A673 (cell line): ENCODE data around the gene SUMO2. TPM values are rescaled to one million over a fixed set of nuclear protein-coding genes. Genes with fewer than 3 reads are reported as not detected.

Source experiments
- BruUV-seq: library from RNA; stranded (reverse); fragments of 400-500 nt; replicated peaks from 2 replicates; lab custom pipeline; 2021; lab: Mats Ljungman, UMichigan
- CTCF ChIA-PET: fragments of 300-600 bp; sonication (Branson Sonifier 250); formaldehyde crosslinking; loops from one replicate; lab custom pipeline; 2022; ENCODE audit warnings: antibody characterized with exemption; lab: Charles Lee
- POLR2A ChIA-PET: fragments of 300-600 bp; sonication (Branson Sonifier 250); formaldehyde crosslinking; loops from one replicate; lab custom pipeline; 2022; ENCODE audit warnings: antibody characterized with exemption; ENCODE audit not compliant: low non-redundant PET; lab: Charles Lee
- DNase-seq: peaks from one replicate; pipeline ENCODE4 v3.0.0-alpha.2; 2015; ENCODE audit warnings: low spot score
- H3K27ac ChIP-seq: fragments of 200-600 bp; sonication (generic); 2 replicates; pipeline ENCODE4 v1.5.1; 2016; ENCODE audit warnings: mixed run types, low read depth, mild to moderate bottlenecking, mixed read lengths, antibody characterized with exemption, low read length; ENCODE audit not compliant: poor library complexity, severe bottlenecking
- H3K27me3 ChIP-seq: fragments of 200-600 bp; sonication (generic); replicated peaks from 2 replicates; pipeline ENCODE4 v1.6.1; 2017; ENCODE audit warnings: mixed run types, low read depth, mild to moderate bottlenecking, mixed read lengths, antibody characterized with exemption, low read length; ENCODE audit not compliant: insufficient read depth, poor library complexity
- H3K36me3 ChIP-seq: fragments of 200-600 bp; sonication (generic); 2 replicates; pipeline ENCODE4 v1.6.1; 2016; ENCODE audit warnings: mixed run types, mild to moderate bottlenecking, mixed read lengths, antibody characterized with exemption, low read length; ENCODE audit not compliant: insufficient read depth, poor library complexity, severe bottlenecking
- H3K4me1 ChIP-seq: fragments of 200-600 bp; sonication (generic); 2 replicates; pipeline ENCODE4 v1.6.1; 2017; ENCODE audit warnings: mixed run types, mild to moderate bottlenecking, mixed read lengths, antibody characterized with exemption, low read length; ENCODE audit not compliant: insufficient read depth, poor library complexity, severe bottlenecking
- H3K4me3 ChIP-seq: fragments of 200-600 bp; sonication (generic); 2 replicates; pipeline ENCODE4 v1.5.1; 2016; ENCODE audit warnings: low read depth, mixed run types, mild to moderate bottlenecking, mixed read lengths, low read length; ENCODE audit not compliant: poor library complexity, severe bottlenecking
- H3K9me3 ChIP-seq: fragments of 200-600 bp; sonication (generic); 2 replicates; pipeline ENCODE4 v1.6.1; 2016; ENCODE audit warnings: mixed run types, low read depth, mild to moderate bottlenecking, mixed read lengths, antibody characterized with exemption, low read length; ENCODE audit not compliant: poor library complexity, severe bottlenecking
- CTCF ChIP-seq: fragments of 300-800, 200-600 bp; sonication (generic); conservative IDR thresholded peaks from 2 replicates; pipeline ENCODE4 v1.5.1; 2017; ENCODE audit warnings: low read depth, mild to moderate bottlenecking, antibody characterized with exemption, low read length, moderate library complexity, mixed read lengths
- EZH2 ChIP-seq: fragments of 200-600 bp; sonication (generic); IDR thresholded peaks from 2 replicates; pipeline ENCODE4 v1.6.1; 2017; ENCODE audit warnings: borderline replicate concordance, low read depth, mild to moderate bottlenecking, mixed read lengths, antibody characterized with exemption, low read length; ENCODE audit not compliant: poor library complexity, severe bottlenecking
- intact Hi-C: fragments of 100-400 bp; cut with micrococcal nuclease; formaldehyde crosslinking; loops from one replicate; pipeline ENCODE4 v1.10.0; 2022; ENCODE audit not compliant: unreplicated experiment
- total RNA-seq: library from RNA; stranded (reverse); gene quantifications from 2 replicates; pipeline ENCODE4 v1.2.3, GENCODE V29; 2021

SUMO2 gene
- total RNA-seq, 1 experiment from 2014 or later = 703 TPM

GRCh38 chr17:75182319-75182568, 515 bp downstream of the SUMO2 start:
- DNase-seq = no peak
- Histone ChIP-seq H3K27ac (peak overlapping the region; percentile 99), H3K27me3 (no peaks in the 10 kb centered on the region), H3K4me3 (peak overlapping the region; percentile 97), H3K9me3 (no peaks in the 10 kb centered on the region), H3K36me3 (peaks cover 32% of the 10 kb centered on the region), H3K4me1 (peaks cover 10% of the 10 kb centered on the region)
- POLR2A ChIA-PET = no interaction called here
- TF ChIP-seq EZH2 (no peak), CTCF (no peak)
- BruUV-seq = no TSS peak
- intact Hi-C loops = no loop called here
- CTCF ChIA-PET = no interaction called here

- no peaks in the 10 kb centered on the region for H3K27me3 ChIP-seq
- peak; percentile 37 for DNase-seq
- H3K4me3 ChIP-seq = peak overlapping the region; percentile 97
- no peaks in the 10 kb centered on the region for H3K9me3 ChIP-seq
- peaks cover 10% of the 10 kb centered on the region for H3K4me1 ChIP-seq
- no peak for TF ChIP-seq EZH2
- no peak for TF ChIP-seq CTCF
- ChIA-PET POLR2A (no interaction called here), CTCF (interaction anchor here (1.5 kb wide), 1 partner anchor 10 kb away, joined by 5 read pairs; no protein-coding TSS in a partner anchor)
- intact Hi-C loops = no loop called here
- TSS peak; percentile 54 for BruUV-seq
- peak overlapping the region; percentile 99 for H3K27ac ChIP-seq
- peaks cover 37% of the 10 kb centered on the region for H3K36me3 ChIP-seq
These were observed 996 bp downstream of the SUMO2 start for GRCh38 chr17:75181608-75182318.

- no TSS peak for BruUV-seq
- intact Hi-C loops = no loop called here
- no peak for DNase-seq
- Histone ChIP-seq H3K9me3 (no peaks in the 10 kb centered on the region), H3K27ac (peak overlapping the region; percentile 99), H3K4me3 (peak overlapping the region; percentile 97), H3K36me3 (peaks cover 44% of the 10 kb centered on the region), H3K27me3 (no peaks in the 10 kb centered on the region), H3K4me1 (peaks cover 10% of the 10 kb centered on the region)
- TF ChIP-seq CTCF (no peak), EZH2 (no peak)
- ChIA-PET CTCF (interaction anchor here (1.5 kb wide), 1 partner anchor 10 kb away, joined by 5 read pairs; no protein-coding TSS in a partner anchor), POLR2A (no interaction called here)
These were observed 1.6 kb downstream of the SUMO2 start for GRCh38 chr17:75181110-75181509.
